VCaP (cell line): ENCODE measurements around the gene USP27X.

Experiments
- H3K27ac ChIP-seq: fragments of 450-650 bp; 2 replicates; pipeline ENCODE4 v1.5.1; 2017
- TF ChIP-seq, protein P1 (sequence below): fragments of 450-650 bp; conservative IDR thresholded peaks from 2 replicates; pipeline ENCODE4 v1.5.1; 2017; ENCODE audit warnings: mild to moderate bottlenecking, moderate library complexity

Gene USP27X

DNA sequence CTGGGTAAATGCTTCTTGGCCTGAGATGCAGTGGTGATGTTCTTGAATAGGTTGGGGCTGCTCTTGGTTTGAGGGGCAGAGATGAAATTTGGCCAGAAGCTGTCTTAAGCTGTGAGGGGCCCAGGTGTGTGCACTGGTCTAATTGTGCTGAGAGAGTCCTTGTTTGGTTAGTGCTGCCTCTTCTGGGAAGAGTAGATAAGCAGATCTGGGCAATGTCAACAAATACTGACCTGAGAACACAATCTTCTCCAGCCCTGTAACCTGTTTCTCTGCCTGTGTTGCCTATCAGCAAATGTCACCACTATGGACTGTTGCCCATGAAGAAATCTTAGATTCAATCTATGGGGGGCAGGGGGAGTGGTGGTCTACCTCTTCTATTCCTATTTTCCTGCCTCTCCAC, 17.2 kb upstream of the USP27X start:
- TF ChIP-seq, protein P1, sequence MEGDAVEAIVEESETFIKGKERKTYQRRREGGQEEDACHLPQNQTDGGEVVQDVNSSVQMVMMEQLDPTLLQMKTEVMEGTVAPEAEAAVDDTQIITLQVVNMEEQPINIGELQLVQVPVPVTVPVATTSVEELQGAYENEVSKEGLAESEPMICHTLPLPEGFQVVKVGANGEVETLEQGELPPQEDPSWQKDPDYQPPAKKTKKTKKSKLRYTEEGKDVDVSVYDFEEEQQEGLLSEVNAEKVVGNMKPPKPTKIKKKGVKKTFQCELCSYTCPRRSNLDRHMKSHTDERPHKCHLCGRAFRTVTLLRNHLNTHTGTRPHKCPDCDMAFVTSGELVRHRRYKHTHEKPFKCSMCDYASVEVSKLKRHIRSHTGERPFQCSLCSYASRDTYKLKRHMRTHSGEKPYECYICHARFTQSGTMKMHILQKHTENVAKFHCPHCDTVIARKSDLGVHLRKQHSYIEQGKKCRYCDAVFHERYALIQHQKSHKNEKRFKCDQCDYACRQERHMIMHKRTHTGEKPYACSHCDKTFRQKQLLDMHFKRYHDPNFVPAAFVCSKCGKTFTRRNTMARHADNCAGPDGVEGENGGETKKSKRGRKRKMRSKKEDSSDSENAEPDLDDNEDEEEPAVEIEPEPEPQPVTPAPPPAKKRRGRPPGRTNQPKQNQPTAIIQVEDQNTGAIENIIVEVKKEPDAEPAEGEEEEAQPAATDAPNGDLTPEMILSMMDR = no peak
- no peak overlapping the region for H3K27ac ChIP-seq

GRCh38 chrX:49868739-49869138, 10.5 kb upstream of the USP27X start:
- TF ChIP-seq, protein P1 = no peak
- no peak overlapping the region for H3K27ac ChIP-seq

DNA sequence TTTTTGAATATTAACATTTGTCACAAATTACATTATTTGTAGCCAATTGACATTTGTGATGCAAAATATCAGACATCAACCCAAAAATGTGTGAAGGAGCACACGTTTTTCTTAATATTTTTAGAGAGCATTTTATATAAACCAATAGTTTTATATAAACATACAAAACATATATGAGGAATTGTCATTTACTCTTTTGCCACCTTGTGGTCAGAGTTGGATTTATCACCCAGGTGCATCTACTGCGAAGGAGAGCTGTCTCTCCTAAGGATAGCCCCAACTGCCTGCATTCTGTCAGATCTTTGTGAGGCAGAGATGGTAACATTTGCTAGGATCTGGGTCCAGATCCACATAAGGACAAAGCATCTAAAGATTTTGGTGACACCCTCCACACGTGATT, 2.5 kb upstream of the USP27X start:
- peak overlapping the region; percentile 27; the same call in 1 of the 2 replicates for H3K27ac ChIP-seq

GRCh38 chrX:49877397-49878101, 1.7 kb upstream of the USP27X start:
- TF ChIP-seq, protein P1 = no peak
- peak overlapping the region; percentile 27; the same call in 1 of the 2 replicates for H3K27ac ChIP-seq

More for the DNA sequence above, 2.5 kb upstream of the USP27X start:
- TF ChIP-seq, protein P1 = peak; percentile 54

GRCh38 chrX:49878128-49878833, 1.0 kb upstream of the USP27X start:
- peak overlapping the region; percentile 47 for H3K27ac ChIP-seq
- TF ChIP-seq, protein P1 = no peak

- H3K27ac ChIP-seq = peak overlapping the region; percentile 47
These were observed 483 bp downstream of the USP27X start for GRCh38 chrX:49879656-49880277.

GRCh38 chrX:49880668-49881067, 1.4 kb downstream of the USP27X start:
- H3K27ac ChIP-seq = no peak overlapping the region
- TF ChIP-seq, protein P1 = no peak

More at GRCh38 chrX:49879656-49880277, 483 bp downstream of the USP27X start:
- TF ChIP-seq, protein P1 = no peak
